Measurements from ENCODE around the gene TRAF2. TPM values are rescaled to one million over a fixed set of nuclear protein-coding genes. Genes with fewer than 3 reads are reported as not detected.

TRAF2 gene
- total RNA-seq, 1 experiment from 2014 or later, result 8.1 TPM

GRCh38 chr9:136962163-136962562, 75.8 kb downstream of the TRAF2 start:
- no peak for DNase-seq (ENCODE audit: low spot score)

- no peak for DNase-seq (ENCODE audit: low spot score)
Observed at GRCh38 chr9:136962701-136963248, 76.5 kb downstream of the TRAF2 start.

GRCh38 chr9:136963341-136963740, 77.0 kb downstream of the TRAF2 start:
- DNase-seq (ENCODE audit: low spot score), result no peak

DNA sequence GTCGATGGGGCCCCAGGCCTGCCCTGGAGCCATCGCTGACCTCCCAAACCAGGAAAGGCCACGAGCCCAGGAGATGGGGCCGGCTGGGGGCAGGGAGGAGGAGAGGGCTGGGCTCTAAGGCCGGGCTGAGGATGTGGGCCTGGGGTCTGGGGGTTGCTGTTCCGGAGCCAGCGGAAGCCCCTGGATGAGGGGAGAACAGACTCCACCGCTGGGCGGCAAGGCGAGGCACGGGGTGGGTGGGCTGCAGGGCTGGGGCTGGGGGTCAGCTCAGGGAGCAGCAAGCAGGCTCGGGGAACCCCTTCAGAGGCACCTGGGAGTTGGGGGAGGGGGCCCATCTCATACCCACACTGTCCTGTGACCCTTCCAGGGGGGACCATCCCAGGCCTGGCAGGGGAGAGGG, 77.4 kb downstream of the TRAF2 start:
- no peak for DNase-seq (ENCODE audit: low spot score)

DNA sequence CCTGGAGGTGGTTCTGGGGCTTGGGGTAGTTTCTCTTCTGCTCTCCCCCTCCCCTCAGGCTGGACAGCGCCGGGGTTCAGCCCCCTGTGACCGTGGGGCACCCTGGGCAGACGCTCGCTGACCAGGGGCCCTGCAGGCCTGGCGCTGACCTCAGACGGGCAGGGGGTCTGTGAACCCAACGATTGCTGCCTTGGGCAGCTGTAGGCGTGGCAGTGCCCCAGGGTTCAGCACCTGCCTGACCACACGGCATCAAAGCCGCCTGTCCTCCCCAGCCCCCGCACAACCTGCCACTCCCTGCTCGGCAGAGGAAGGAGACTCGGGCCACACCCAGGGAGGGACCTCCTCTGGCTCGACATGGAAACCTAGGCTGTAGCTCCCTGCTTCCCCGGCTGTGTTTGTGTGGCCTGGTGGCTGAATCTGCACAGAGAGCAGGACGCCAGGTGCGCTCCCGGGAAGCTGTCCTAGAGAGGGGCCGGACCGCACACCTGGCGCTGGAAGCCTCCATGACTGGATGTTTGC, 77.9 kb downstream of the TRAF2 start:
- DNase-seq (ENCODE audit: low spot score), result no peak

GRCh38 chr9:136964833-136965422, 78.6 kb downstream of the TRAF2 start:
- DNase-seq (ENCODE audit: low spot score), result no peak

- DNase-seq (ENCODE audit: low spot score), result no peak
Observed at GRCh38 chr9:136965771-136966484, 79.6 kb downstream of the TRAF2 start.

DNA sequence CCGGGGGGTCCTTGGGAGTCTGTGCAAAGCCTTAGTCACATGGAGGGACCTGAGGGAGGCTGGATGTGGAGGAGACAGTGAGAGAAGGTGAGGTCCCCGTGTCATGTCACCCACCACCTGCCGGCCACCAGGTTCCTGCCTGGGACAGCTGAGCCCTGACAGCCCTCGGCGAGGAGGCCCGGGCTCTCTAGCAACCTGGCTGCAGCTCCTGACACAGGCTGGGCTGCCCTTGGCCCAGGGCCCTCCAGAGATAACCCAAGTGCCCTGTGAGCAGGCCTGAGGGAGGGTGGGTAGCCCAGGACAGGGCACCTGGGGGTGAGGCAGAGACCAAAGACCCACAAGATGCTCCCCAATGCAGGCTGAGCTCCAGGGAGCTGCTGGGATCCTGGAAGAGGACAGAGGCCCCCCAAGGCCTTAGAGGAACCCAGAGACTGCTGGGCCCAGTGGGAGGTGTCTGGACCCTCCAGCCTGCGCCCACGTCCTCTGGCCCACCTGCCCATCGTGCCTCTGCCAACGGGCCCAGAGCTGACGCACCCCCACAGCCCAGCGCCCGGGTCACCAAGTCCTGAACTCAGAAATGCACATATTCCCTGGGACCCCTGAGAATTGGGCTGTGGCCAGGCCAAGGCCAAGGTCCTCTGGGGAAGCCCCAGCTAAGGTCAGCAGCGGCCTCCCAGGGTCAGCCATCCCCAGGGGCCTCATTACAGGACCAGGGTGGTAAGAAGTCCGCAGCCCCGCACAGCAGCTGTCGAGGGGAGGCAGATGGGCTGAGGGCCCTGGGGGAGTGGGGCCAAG, 82.2 kb downstream of the TRAF2 start:
- DNase-seq (ENCODE audit: low spot score), result no peak

GRCh38 chr9:136969150-136969549, 82.8 kb downstream of the TRAF2 start:
- DNase-seq (ENCODE audit: low spot score), result no peak

DNA sequence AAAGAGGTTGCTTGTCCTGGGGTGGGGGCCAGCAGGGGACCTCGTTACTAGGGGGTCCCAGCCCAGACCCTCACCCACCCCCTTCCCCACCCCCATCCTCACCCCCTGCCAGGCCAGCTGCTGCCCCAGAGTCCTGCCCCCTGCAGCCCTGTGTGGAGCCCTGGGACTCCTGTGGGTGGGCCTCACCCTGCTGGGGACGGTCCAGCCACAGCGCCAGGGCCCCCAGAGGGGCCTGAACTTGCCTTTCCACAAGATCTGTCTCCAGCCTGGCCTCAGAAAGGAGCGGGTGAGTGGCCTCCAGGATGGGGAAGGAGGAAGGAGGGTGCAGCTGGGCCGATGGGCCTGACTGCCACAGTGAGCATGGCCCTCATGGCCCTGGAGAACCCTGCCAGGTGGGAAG, 83.5 kb downstream of the TRAF2 start:
- no peak for DNase-seq (ENCODE audit: low spot score)

DNA sequence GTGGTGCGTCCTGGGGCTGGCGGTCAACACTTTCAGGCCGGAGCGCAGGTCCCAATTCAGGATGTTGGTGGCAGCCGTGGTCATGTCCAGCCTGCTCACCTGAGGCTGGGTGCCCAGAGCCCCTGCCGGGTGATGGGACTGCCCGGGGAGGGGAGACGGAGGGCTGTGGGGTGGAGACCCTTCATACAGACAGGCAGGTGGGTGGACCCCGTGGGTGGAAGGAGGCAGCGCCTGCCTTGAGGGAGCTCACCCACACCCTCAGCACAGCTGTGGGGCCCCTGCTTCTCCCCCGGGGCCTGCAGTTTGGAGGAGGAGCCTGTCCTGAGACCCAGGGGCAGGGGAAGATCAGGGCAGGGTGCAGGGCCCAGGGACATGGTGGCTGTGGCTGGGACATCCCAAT, 84.0 kb downstream of the TRAF2 start:
- DNase-seq (ENCODE audit: low spot score), result no peak

DNA sequence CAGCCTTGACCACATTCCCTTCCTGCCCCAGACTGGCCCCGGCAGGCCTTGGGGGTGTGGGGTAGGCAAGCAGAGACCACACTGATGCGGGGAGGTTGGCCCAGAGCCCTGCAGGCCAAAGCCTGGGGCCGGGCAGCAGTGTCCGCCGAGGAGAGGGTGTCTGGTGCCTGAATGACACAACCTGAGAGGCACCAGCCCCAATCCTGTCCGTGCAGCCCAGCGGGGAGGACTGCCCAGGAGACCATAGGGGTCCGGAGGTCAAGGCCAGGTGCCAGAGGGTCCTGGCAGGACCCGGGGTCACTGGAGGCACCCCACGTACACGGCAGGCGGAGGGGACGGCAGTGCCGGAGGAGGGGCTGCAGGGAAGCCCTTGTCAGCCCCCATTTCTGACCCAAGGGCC, 85.4 kb downstream of the TRAF2 start:
- DNase-seq (ENCODE audit: low spot score), result no peak

DNA sequence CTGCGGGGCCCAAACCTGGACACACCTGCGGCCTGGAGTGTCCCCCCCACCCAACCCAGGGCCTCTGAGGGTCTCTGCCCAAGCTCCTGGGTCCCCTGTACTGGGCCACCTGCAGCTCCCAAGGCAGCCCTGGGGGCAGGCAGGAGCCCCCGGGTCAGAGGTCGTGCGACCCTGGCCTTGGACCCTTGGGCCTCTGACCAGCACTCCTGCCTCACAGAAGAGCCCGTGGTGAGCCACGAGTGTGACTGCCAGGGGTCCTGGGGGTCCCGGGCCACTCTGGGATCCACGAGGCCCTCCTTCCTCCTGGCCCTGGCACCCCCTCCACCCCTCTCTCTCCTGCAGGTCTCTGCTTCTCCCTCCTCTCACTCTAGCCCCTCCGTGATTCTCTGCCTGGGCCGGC, 86.0 kb downstream of the TRAF2 start:
- DNase-seq (ENCODE audit: low spot score), result no peak

DNA sequence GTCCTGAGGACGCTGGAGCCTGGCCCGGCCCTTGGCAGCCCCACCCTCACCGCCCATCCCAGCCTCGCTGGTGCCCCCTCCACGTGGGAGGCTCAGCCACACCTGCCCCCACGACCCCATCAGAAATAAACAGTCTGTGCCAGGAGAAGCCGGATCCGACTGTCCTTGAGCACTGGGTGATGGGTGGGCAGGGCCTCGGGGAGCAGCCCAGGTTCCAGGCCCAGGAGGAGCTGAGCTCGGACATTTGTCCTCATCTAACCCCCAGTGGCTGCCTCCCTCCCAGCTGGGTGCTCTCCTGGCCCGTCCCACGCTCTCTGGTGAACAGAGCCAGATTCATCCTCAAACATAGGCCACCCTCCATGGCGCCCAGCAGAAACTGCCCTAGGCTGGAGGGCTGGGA, 86.4 kb downstream of the TRAF2 start:
- no peak for DNase-seq (ENCODE audit: low spot score)

DNA sequence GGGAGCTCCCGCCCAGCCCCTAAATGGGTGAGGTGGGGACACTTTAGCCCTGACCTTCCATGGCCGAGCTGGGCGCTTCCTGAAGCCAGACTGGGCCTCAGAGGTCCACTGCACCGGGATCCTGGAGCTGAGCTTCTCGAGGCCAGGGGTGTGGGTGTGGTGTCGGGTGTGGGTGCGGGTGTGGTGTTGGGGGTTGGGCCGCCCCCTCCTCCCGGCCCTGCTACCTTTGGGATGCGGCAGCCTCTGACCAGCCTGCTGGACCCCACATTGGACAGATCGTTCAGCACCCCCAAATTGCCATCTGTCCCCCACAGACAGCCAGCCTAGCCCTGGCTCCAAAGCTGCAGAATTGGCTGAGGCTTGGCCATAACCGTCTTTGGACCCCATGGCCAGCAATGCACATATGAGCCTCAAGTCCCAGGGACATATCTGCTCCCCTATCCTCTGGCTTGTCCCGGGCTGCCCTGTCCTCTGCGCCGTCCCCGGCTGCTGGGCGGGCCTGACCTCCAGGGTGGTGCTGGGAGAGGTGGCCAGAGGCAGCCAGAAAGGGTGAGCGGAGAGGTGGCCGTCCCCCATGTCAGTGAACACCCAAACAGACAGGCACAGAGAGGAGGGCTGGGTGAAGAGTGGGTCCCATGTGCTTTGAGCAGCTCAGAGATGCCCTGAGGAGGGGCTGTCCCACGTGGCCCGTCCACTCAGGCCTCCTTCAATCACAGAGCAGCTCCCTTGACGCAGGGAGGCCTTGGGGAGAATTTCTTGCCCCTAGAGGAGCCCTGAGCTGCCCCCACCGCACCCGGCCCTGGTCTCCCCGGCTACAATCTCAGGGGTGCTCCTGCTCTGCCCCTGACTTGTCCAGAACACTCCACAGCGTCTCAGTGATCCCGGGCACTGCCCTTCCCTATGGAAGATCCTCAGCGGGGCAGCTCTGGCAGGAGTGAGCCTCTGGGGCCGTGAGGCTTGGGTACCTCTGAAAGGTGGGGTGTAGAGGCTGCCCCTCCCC, 87.6 kb downstream of the TRAF2 start:
- DNase-seq (ENCODE audit: low spot score), result no peak

DNA sequence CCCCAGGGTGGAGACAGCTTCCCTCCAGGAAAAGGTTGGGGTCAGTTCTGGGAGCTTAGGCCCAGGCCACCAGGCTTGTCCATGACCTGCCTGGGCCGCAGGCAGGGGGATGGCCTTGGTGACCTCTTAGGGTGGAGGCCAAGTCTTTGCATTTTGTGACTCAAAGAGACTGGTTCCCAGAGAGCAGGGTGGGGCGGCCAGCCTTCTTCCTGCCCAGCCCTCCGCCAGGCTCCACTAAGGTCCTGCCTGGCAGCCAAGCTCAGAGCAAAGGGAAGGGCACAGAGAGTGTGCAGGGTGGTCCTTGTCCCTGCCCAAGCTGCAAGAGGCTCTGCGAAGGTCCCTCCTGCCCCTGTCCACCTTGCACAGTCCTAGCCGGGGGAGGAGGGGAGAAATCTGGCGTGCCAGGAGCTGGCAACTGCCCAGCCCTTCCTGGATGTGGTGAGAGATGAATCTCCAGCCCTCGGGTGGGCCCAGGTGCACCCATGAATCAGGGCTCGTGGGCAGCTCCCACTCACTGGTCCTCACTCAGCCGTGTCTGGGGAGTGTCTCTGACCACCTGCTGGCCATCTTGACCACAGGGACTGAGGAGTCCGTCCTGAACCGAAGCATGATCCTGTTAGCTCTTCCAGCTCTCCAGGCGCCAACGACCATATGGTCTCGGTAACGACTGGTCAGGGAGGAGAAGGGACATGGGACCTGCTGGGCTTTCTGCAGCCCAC, 88.7 kb downstream of the TRAF2 start:
- DNase-seq (ENCODE audit: low spot score), result no peak

- peak; percentile 55 for DNase-seq (ENCODE audit: low spot score)
Observed at GRCh38 chr9:136975644-136976043, 89.3 kb downstream of the TRAF2 start.

Measured in H4 (cell line).